Colonic mucosa (tissue), 4 donors: ENCODE data around the gene GLIPR2. TPM values are rescaled to one million over a fixed set of nuclear protein-coding genes. Genes with fewer than 3 reads are reported as not detected.

Source experiments
- DNase-seq: peaks from one replicate; pipeline ENCODE4 v3.0.0-alpha.2; 2020
- H3K27ac ChIP-seq: fragments of 200-600 bp; one replicate; pipeline ENCODE4 v1.8.0; 2021
- H3K27me3 ChIP-seq: fragments of 200-600 bp; one replicate; pipeline ENCODE4 v1.8.0; 2021
- H3K36me3 ChIP-seq: fragments of 200-600 bp; one replicate; pipeline ENCODE4 v1.8.0; 2021
- H3K4me1 ChIP-seq: fragments of 200-600 bp; one replicate; pipeline ENCODE4 v1.8.0; 2021; ENCODE audit warnings: mild to moderate bottlenecking
- H3K4me3 ChIP-seq: fragments of 200-600 bp; one replicate; pipeline ENCODE4 v1.8.0; 2021
- H3K9ac ChIP-seq, 2 donors: one replicate each; pipeline ENCODE4 v1.7.0; 2013; ENCODE audit warnings: control low read depth in 2 of 2, low read depth in 2 of 2, low read length in 2 of 2
- H3K9me3 ChIP-seq: fragments of 200-600 bp; one replicate; pipeline ENCODE4 v1.8.0; 2021
- intact Hi-C: fragments of 100-400 bp; cut with DNase I; formaldehyde crosslinking; loops from one replicate; pipeline ENCODE4 v1.14.1; 2022
- total RNA-seq, 2 donors: library from RNA; stranded (reverse); fragmentation: NEBNext Ultra II Directional in 1 of 2; extraction: Animal tissue kit (Norgen Biotek cat#: 25700) in 1 of 2; gene quantifications; one replicate each; pipeline ENCODE4 v1.2.1, GENCODE V29; 2021
- TF ChIP-seq, protein P1 (sequence below): fragments of 200-600 bp; IDR thresholded peaks from one replicate; pipeline ENCODE4 v1.8.0; 2022; ENCODE audit warnings: antibody characterized with exemption, mild to moderate bottlenecking
- donor health status: healthy.
- donor health status: DM: no; HTN: no; CAD: no.
- donor health status: DM: no; HTN: no; CAD: no.

GLIPR2 gene
- total RNA-seq, 2 donors from 2014 or later = 33.1 to 44.9 TPM

DNA sequence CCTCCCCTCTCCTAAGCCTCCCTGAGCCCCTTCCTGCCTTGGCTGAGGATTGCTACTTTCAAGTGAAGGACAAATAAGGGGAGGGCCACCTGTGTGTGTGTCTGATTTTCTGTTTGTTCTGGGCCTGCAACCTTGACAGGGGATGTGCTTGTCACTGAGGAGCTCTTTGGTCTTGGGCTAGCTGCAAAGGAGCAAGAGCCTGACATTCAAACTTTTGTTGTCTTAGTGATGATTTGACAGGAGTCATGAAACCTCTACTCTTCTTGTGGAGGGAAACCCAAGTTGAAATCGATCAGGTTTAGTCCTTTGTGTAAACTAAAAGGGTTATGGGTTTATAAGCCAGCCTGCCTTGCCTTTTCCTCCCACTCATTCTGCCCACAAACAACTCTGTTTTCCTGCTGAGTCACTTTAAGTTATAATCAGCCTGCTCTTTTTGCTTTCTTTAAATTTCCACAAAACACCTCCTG is 71.0 kb downstream of the GLIPR2 start:
- Histone ChIP-seq H3K27me3 (no peaks in the 10 kb centered on the region), H3K36me3 (peaks cover 11% of the 10 kb centered on the region), H3K27ac (no peak overlapping the region)

DNA sequence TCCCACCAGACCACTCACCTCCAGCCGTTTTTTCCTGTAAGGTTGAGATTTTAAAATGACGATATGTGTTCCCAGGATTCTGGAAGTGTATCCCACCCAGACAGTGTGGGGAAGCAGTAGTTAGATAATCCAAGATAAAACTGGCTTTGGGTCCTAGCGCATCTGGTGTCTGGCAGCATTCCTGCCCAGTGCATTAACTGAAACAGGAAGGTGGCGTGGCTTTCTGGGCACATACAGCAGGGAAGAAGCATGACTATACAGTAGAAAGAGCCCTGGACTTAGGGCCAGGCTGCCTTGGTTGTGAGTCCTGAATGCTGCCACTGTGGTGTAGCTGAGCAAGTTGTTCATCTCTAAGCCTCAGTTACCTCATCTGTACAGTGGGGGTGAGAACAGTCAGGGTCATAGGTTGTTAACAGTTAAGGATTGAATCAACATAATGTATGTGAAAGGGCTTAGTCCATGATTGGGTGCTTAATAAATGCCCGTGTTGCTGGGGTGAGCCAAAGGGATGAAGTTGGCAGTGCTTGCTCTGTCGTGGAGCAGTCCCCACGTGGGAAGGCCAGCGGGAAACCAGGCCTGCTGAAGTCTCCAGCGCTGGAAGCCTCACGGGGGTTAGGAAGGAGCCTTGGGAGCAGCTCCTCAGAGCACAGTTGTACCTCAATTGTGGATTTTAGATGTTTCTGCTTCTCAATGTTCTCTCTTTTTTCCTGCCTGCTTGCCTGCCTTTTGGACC is 72.2 kb downstream of the GLIPR2 start:
- no peak for DNase-seq
- no peak overlapping the region for H3K27ac ChIP-seq

More for the DNA sequence above, 71.0 kb downstream of the GLIPR2 start:
- intact Hi-C loops = no loop called here
- TF ChIP-seq, protein P1, sequence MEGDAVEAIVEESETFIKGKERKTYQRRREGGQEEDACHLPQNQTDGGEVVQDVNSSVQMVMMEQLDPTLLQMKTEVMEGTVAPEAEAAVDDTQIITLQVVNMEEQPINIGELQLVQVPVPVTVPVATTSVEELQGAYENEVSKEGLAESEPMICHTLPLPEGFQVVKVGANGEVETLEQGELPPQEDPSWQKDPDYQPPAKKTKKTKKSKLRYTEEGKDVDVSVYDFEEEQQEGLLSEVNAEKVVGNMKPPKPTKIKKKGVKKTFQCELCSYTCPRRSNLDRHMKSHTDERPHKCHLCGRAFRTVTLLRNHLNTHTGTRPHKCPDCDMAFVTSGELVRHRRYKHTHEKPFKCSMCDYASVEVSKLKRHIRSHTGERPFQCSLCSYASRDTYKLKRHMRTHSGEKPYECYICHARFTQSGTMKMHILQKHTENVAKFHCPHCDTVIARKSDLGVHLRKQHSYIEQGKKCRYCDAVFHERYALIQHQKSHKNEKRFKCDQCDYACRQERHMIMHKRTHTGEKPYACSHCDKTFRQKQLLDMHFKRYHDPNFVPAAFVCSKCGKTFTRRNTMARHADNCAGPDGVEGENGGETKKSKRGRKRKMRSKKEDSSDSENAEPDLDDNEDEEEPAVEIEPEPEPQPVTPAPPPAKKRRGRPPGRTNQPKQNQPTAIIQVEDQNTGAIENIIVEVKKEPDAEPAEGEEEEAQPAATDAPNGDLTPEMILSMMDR = no peak
- DNase-seq = no peak
- no peaks in the 10 kb centered on the region for H3K4me1 ChIP-seq
- H3K4me3 ChIP-seq = no peak overlapping the region
- no peaks in the 10 kb centered on the region for H3K9me3 ChIP-seq
- no peak overlapping the region for H3K9ac ChIP-seq

DNA sequence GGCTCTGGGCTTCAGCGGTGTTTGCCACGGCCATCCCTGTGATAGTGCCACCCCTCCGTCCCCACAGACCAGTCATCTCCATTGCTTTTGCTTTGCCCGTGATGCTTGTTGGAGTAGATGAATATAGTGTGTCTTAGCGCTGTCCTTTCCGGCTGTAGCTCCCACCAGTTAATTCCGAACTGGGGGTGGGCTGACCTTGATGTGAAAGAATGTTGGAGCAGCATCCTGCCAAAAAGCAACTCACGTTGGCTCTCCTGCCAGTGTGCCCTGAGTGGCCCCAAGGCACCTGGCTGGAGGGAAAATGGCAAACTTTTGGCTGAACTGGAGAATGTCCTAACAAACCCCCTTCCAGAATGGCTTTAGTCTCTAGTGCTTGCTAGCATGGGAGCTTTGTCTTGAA is 74.2 kb downstream of the GLIPR2 start:
- no peak overlapping the region for H3K9ac ChIP-seq
- TF ChIP-seq, protein P1 = no peak
- H3K27me3 ChIP-seq = no peaks in the 10 kb centered on the region
- peaks cover 4% of the 10 kb centered on the region for H3K36me3 ChIP-seq
- no peak for DNase-seq
- no peaks in the 10 kb centered on the region for H3K4me1 ChIP-seq
- no peak overlapping the region for H3K27ac ChIP-seq
- no peak overlapping the region for H3K4me3 ChIP-seq
- H3K9me3 ChIP-seq = no peaks in the 10 kb centered on the region
- intact Hi-C loops = no loop called here

More for the DNA sequence above, 72.2 kb downstream of the GLIPR2 start:
- no peak overlapping the region for H3K4me3 ChIP-seq
- no peak overlapping the region for H3K9ac ChIP-seq
- TF ChIP-seq, protein P1 = no peak
- H3K9me3 ChIP-seq = no peaks in the 10 kb centered on the region
- H3K4me1 ChIP-seq = no peaks in the 10 kb centered on the region
- H3K36me3 ChIP-seq = peaks cover 8% of the 10 kb centered on the region
- no peaks in the 10 kb centered on the region for H3K27me3 ChIP-seq
- intact Hi-C loops = no loop called here

DNA sequence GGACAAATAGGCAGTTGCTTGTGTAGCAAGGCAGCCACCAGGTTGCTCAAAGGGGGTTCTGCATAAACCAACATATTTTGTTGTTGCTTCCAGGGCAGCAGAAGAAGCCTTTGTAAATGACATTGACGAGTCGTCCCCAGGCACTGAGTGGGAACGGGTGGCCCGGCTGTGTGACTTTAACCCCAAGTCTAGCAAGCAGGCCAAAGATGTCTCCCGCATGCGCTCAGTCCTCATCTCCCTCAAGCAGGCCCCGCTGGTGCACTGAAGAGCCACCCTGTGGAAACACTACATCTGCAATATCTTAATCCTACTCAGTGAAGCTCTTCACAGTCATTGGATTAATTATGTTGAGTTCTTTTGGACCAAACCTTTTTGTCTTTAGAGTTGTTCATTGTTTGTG is 75.0 kb downstream of the GLIPR2 start:
- Histone ChIP-seq H3K27ac (no peak overlapping the region), H3K9ac (no peak overlapping the region), H3K27me3 (no peaks in the 10 kb centered on the region), H3K4me3 (no peak overlapping the region), H3K36me3 (peaks cover 4% of the 10 kb centered on the region), H3K4me1 (no peaks in the 10 kb centered on the region), H3K9me3 (no peaks in the 10 kb centered on the region)
- TF ChIP-seq, protein P1 = no peak
- no peak for DNase-seq
- intact Hi-C loops = no loop called here

DNA sequence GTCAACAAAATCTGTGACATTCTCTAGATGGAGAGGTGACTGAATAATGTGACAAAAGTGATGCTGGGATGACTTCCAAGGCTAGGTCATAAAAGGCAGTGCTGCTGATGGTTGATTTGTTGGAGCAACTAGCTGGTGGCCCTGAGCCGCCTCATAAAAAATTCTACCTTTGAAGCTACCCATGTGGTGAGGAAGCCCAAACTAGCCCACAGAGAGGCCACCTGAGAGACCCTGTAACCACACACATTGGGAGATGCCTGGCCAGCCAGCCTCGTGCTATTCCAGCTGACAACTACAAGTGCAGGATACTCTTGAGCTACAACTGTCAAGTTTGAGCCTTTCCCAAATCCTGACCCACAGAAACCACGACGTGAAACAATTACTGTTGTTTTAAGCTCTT is 76.9 kb downstream of the GLIPR2 start:
- Histone ChIP-seq H3K27ac (no peak overlapping the region), H3K27me3 (no peaks in the 10 kb centered on the region), H3K9me3 (no peaks in the 10 kb centered on the region), H3K36me3 (peaks cover 14% of the 10 kb centered on the region), H3K4me3 (no peak overlapping the region), H3K9ac (no peak overlapping the region), H3K4me1 (no peaks in the 10 kb centered on the region)
- intact Hi-C loops = no loop called here
- TF ChIP-seq, protein P1 = no peak
- DNase-seq = no peak

Other genes with a start within 250 kb of the GLIPR2 start
- 10 to 100 TPM; 43.1 to 65.0 TPM for gene HRCT1, start 230.5 kb upstream of the GLIPR2 start, total RNA-seq
- 1 to 10 TPM; 1.1 to 2.6 TPM for gene SPAAR, start 227.2 kb upstream of the GLIPR2 start, total RNA-seq
- not detected for gene OR2S2, start 178.6 kb upstream of the GLIPR2 start, total RNA-seq
- gene RECK, start 99.8 kb upstream of the GLIPR2 start, total RNA-seq = 1 to 10 TPM; 1.6 to 4.5 TPM
- gene CCIN, start 32.7 kb downstream of the GLIPR2 start, total RNA-seq = under 1 TPM in 1 of 2 donors, not detected in 1; 0.32 TPM
- gene CLTA, start 54.2 kb downstream of the GLIPR2 start, total RNA-seq = 100 to 1,000 TPM; 210 to 312 TPM
- gene GNE, start 121.7 kb downstream of the GLIPR2 start, total RNA-seq = 100 to 1,000 TPM; 150 to 190 TPM